ENCODE results near the gene AIFM2.

The AIFM2 gene

GRCh38 chr10:70158113-70158512 is 25.5 kb upstream of the AIFM2 start:
- CTCF ChIA-PET, result no interaction called here
- DNase-seq (ENCODE audit: extremely low spot score), result no peak
- POLR2A ChIA-PET, result interaction anchor here (4.3 kb wide), 1 partner anchor 13 kb away, joined by 16 read pairs; the partner anchor contains the start of gene SAR1A
- no peak for TF ChIP-seq BHLHE40 (IDR thresholded peaks at IDR 0.05; ENCODE audit: borderline replicate concordance)
- TF ChIP-seq SUZ12 (IDR thresholded peaks at IDR 0.05), result no peak
- no peak for TF ChIP-seq HDGF (IDR thresholded peaks at IDR 0.05; ENCODE audit: borderline replicate concordance)
- no peak for TF ChIP-seq ARNT (IDR thresholded peaks at IDR 0.05)
- no peak for TF ChIP-seq NFRKB (IDR thresholded peaks at IDR 0.05)
- no peak for TF ChIP-seq ELF4 (IDR thresholded peaks at IDR 0.05)
- TF ChIP-seq SP1 (IDR thresholded peaks at IDR 0.05), result no peak
- no peak for TF ChIP-seq FOXA1 (IDR thresholded peaks at IDR 0.05)
- TF ChIP-seq FOXM1 (IDR thresholded peaks at IDR 0.05; ENCODE audit: borderline replicate concordance), result no peak
- TF ChIP-seq TARDBP (IDR thresholded peaks at IDR 0.05), result no peak
- TF ChIP-seq CTBP1 (IDR thresholded peaks at IDR 0.05; ENCODE audit: borderline replicate concordance), result no peak
- no peak for TF ChIP-seq FOXK2 (IDR thresholded peaks at IDR 0.05)
- no peak for TF ChIP-seq LEF1 (IDR thresholded peaks at IDR 0.05; ENCODE audit: borderline replicate concordance)
- no peak for TF ChIP-seq PKNOX1 (IDR thresholded peaks at IDR 0.05)
- TF ChIP-seq L3MBTL2 (conservative IDR thresholded peaks at IDR 0.05), result no peak
- TF ChIP-seq ZNF384 (IDR thresholded peaks at IDR 0.05), result no peak

- ChIA-PET POLR2A (interaction anchor here (2.4 to 4.3 kb wide), 2 partner anchors 9 to 15 kb away, joined by 13 to 16 read pairs; partner anchors contain the start of genes SAR1A and TYSND1), CTCF (interaction anchor here (0.6 to 1.2 kb wide), 2 partner anchors 9 to 572 kb away, joined by 3 to 5 read pairs; partner anchors contain the start of gene TYSND1)
- TF ChIP-seq L3MBTL2 (conservative IDR thresholded peaks at IDR 0.05) (no peak), ZNF384 (IDR thresholded peaks at IDR 0.05) (no peak), SP1 (IDR thresholded peaks at IDR 0.05) (no peak), HDGF (IDR thresholded peaks at IDR 0.05; ENCODE audit: borderline replicate concordance) (no peak), TARDBP (IDR thresholded peaks at IDR 0.05) (no peak), SUZ12 (IDR thresholded peaks at IDR 0.05) (no peak), ELF4 (IDR thresholded peaks at IDR 0.05) (no peak), NFRKB (IDR thresholded peaks at IDR 0.05) (no peak), CTBP1 (IDR thresholded peaks at IDR 0.05; ENCODE audit: borderline replicate concordance) (no peak), LEF1 (IDR thresholded peaks at IDR 0.05; ENCODE audit: borderline replicate concordance) (no peak), FOXK2 (IDR thresholded peaks at IDR 0.05) (no peak), ARNT (IDR thresholded peaks at IDR 0.05) (no peak), FOXA1 (IDR thresholded peaks at IDR 0.05) (no peak), PKNOX1 (IDR thresholded peaks at IDR 0.05) (no peak), BHLHE40 (IDR thresholded peaks at IDR 0.05; ENCODE audit: borderline replicate concordance) (no peak), FOXM1 (IDR thresholded peaks at IDR 0.05; ENCODE audit: borderline replicate concordance) (no peak)
- DNase-seq (ENCODE audit: extremely low spot score), result no peak
These were observed 22.7 kb upstream of the AIFM2 start for GRCh38 chr10:70155255-70155838.

- POLR2A ChIA-PET, result interaction anchor here (1.0 kb wide), 1 partner anchor 22 kb away, joined by 3 read pairs; the partner anchor contains the start of gene SAR1A
- CTCF ChIA-PET, result no interaction called here
- TF ChIP-seq ELF4 (IDR thresholded peaks at IDR 0.05) (no peak), PKNOX1 (IDR thresholded peaks at IDR 0.05) (no peak), ZNF384 (IDR thresholded peaks at IDR 0.05) (no peak), LEF1 (IDR thresholded peaks at IDR 0.05; ENCODE audit: borderline replicate concordance) (no peak), SP1 (IDR thresholded peaks at IDR 0.05) (no peak), BHLHE40 (IDR thresholded peaks at IDR 0.05; ENCODE audit: borderline replicate concordance) (no peak), TARDBP (IDR thresholded peaks at IDR 0.05) (no peak), ARNT (IDR thresholded peaks at IDR 0.05) (no peak), NFRKB (IDR thresholded peaks at IDR 0.05) (no peak), SUZ12 (IDR thresholded peaks at IDR 0.05) (no peak), L3MBTL2 (conservative IDR thresholded peaks at IDR 0.05) (no peak), CTBP1 (IDR thresholded peaks at IDR 0.05; ENCODE audit: borderline replicate concordance) (no peak), FOXK2 (IDR thresholded peaks at IDR 0.05) (no peak), FOXM1 (IDR thresholded peaks at IDR 0.05; ENCODE audit: borderline replicate concordance) (no peak), HDGF (IDR thresholded peaks at IDR 0.05; ENCODE audit: borderline replicate concordance) (no peak), FOXA1 (IDR thresholded peaks at IDR 0.05) (no peak)
These were observed 15.9 kb upstream of the AIFM2 start for GRCh38 chr10:70148516-70148915.

GRCh38 chr10:70147259-70147625 is 14.6 kb upstream of the AIFM2 start:
- no peak for DNase-seq (ENCODE audit: extremely low spot score)
- ChIA-PET CTCF (interaction anchor here (0.6 to 2.2 kb wide), 15 partner anchors 10 to 265 kb away, joined by 3 to 24 read pairs (median 4); partner anchors contain the start of gene SAR1A), POLR2A (interaction anchor here (1.0 to 2.7 kb wide), 9 partner anchors 8 to 256 kb away, joined by 3 to 41 read pairs (median 8); partner anchors contain the start of genes EIF4EBP2 and MACROH2A2)
- TF ChIP-seq ELF4 (IDR thresholded peaks at IDR 0.05) (no peak), SP1 (IDR thresholded peaks at IDR 0.05) (no peak), TARDBP (IDR thresholded peaks at IDR 0.05) (no peak), FOXM1 (IDR thresholded peaks at IDR 0.05; ENCODE audit: borderline replicate concordance) (no peak), PKNOX1 (IDR thresholded peaks at IDR 0.05) (no peak), BHLHE40 (IDR thresholded peaks at IDR 0.05; ENCODE audit: borderline replicate concordance) (no peak), ZNF384 (IDR thresholded peaks at IDR 0.05) (no peak), HDGF (IDR thresholded peaks at IDR 0.05; ENCODE audit: borderline replicate concordance) (no peak), L3MBTL2 (conservative IDR thresholded peaks at IDR 0.05) (no peak)

More at GRCh38 chr10:70148516-70148915, 15.9 kb upstream of the AIFM2 start:
- no peak for DNase-seq (ENCODE audit: extremely low spot score)

Measured in HEK293T (cell line).